ENCODE results near the gene PCK1. TPM values are rescaled to one million over a fixed set of nuclear protein-coding genes. Genes with fewer than 3 reads are reported as not detected.

The PCK1 gene
- total and polyA plus RNA-seq, 2 of the 13 experiments (the other 11 are each of a cell fraction or from before 2014, with no cell fraction given), result 6.5 to 12.6 TPM

- peak; percentile 5; the same call in 1 of the 2 replicates for TF ChIP-seq THAP9 (CRISPR knock-in tag; IDR thresholded peaks at IDR 0.05; ENCODE audit: borderline replicate concordance)
- TF ChIP-seq TRAFD1 (CRISPR knock-in tag; IDR thresholded peaks at IDR 0.05; ENCODE audit: borderline replicate concordance), result peak; percentile 32; the same call in 1 of the 2 replicates
- no peak for TF ChIP-seq ZNF510 (CRISPR knock-in tag; IDR thresholded peaks at IDR 0.05; ENCODE audit: low read depth)
- peak; percentile 14; the same call in 1 of the 2 replicates for TF ChIP-seq CHCHD3 (CRISPR knock-in tag; IDR thresholded peaks at IDR 0.05)
- TF ChIP-seq PAX8 (CRISPR knock-in tag; IDR thresholded peaks at IDR 0.05; ENCODE audit: borderline replicate concordance), result peak; percentile 29; the same call in 1 of the 2 replicates
- TF ChIP-seq TCF12 (IDR thresholded peaks at IDR 0.05), result no peak
- 0 out of 2 replicates have a peak, but pooled peaks have one; percentile 50 for TF ChIP-seq TCF12 (CRISPR knock-in tag; IDR thresholded peaks at IDR 0.05)
- TF ChIP-seq ZNF557 (CRISPR knock-in tag; IDR thresholded peaks at IDR 0.05), result no peak
- TF ChIP-seq EED (CRISPR knock-in tag; IDR thresholded peaks at IDR 0.05), result 0 out of 2 replicates have a peak, but pooled peaks have one; percentile 34
- 0 out of 2 replicates have a peak, but pooled peaks have one; percentile 38 for TF ChIP-seq ZNF83 (CRISPR knock-in tag; IDR thresholded peaks at IDR 0.05; ENCODE audit: borderline replicate concordance)
- TF ChIP-seq ZNF350 (CRISPR knock-in tag; IDR thresholded peaks at IDR 0.05; ENCODE audit: borderline replicate concordance, low read depth), result peak; percentile 43; the same call in 1 of the 2 replicates
- peak; percentile 4; the same call in 1 of the 2 replicates for TF ChIP-seq ZNF563 (CRISPR knock-in tag; IDR thresholded peaks at IDR 0.05)
- no peak for TF ChIP-seq KDM4B (CRISPR knock-in tag; IDR thresholded peaks at IDR 0.05)
- TF ChIP-seq SAFB2 (CRISPR knock-in tag; IDR thresholded peaks at IDR 0.05; ENCODE audit: borderline replicate concordance, low read depth), result peak; percentile 85; the same call in 1 of the 2 replicates
- TF ChIP-seq SRY (CRISPR knock-in tag; IDR thresholded peaks at IDR 0.05), result 0 out of 2 replicates have a peak, but pooled peaks have one; percentile 15
- peak; percentile 34 for TF ChIP-seq DNMT1 (CRISPR knock-in tag; IDR thresholded peaks at IDR 0.05)
- peak; percentile 12; the same call in 1 of the 2 replicates for TF ChIP-seq ZNF280B (CRISPR knock-in tag; IDR thresholded peaks at IDR 0.05; ENCODE audit: borderline replicate concordance)
- TF ChIP-seq KMT2A (CRISPR knock-in tag; IDR thresholded peaks at IDR 0.05), result 0 out of 2 replicates have a peak, but pooled peaks have one; percentile 15
- 0 out of 2 replicates have a peak, but pooled peaks have one; percentile 3 for TF ChIP-seq ZNF747 (CRISPR knock-in tag; IDR thresholded peaks at IDR 0.05; ENCODE audit: borderline replicate concordance)
- 0 out of 2 replicates have a peak, but pooled peaks have one; percentile 1 for TF ChIP-seq THAP7 (CRISPR knock-in tag; IDR thresholded peaks at IDR 0.05)
- 0 out of 2 replicates have a peak, but pooled peaks have one; percentile 10 for TF ChIP-seq ZNF768 (CRISPR knock-in tag; IDR thresholded peaks at IDR 0.05)
- TF ChIP-seq ZNF292 (CRISPR knock-in tag; IDR thresholded peaks at IDR 0.05; ENCODE audit: borderline replicate concordance, low read depth), result peak; percentile 2; the same call in 1 of the 2 replicates
Observed at GRCh38 chr20:57589123-57589727, 28.3 kb downstream of the PCK1 start (continued).
